HG03457 (cell line): ENCODE results near the gene VPS26C.
"Not testable (repeated sequence)": the region's sequence is repeated elsewhere in the genome, so short reads cannot be mapped to it uniquely, and the experiment has no call there.

Source experiments
- ATAC-seq: cut with Tn5 transposase; IDR thresholded peaks from one replicate; pipeline ENCODE4 v1.9.1; 2021; ENCODE audit warnings: moderate number of reproducible peaks; ENCODE audit not compliant: unreplicated experiment

The VPS26C gene

DNA sequence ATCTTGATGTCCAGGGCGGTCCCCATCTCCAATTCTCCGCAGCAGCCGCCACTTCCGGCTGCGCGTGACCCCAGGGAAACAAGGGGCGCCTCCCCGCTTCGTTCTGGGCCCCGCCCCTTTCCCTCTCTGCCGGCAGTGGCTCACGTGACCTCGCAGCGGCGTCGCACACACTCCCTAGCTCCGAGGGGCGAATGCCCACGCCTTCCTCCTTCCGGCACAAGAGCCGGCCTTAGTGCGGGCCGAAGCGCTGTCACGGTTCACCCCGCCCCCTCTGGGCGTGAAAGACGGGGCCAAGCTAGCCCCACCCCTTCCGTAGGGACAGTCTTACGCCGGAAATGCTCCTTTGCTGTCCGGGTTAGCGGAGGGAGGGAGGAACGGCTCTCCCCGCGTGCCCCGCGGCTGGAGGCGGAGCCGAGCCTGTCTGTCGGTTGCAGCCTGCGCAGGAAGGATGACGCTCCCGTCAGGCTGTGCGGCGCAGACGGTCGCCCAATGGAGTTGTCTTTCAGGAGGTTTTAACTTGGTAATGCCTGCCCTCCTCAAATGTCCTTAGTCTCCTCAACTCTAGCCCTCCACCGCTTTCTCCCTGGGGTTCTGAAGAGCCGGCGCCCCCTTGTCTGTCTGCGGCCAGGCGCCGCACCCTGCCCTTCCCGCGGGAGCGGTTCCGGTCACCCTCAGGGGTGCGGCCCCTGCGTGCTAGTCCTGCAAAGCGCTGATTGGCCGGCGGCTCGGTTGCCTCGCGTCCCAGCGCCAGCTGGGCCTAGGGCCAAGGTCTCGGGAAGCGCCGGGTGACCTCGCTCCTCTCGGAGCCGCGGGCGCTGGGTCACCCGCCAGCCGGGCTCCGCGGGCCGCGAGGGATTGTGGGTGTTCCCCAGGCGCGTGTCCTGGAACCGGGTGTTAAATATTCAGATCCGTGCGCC lies at the start of gene VPS26C:
Gene VPS26C (minus strand): TSS at position 66 of the 917 bp plus-strand sequence. CDS start 40 bp downstream, at position 26.
- peak; percentile 87 for ATAC-seq

GRCh38 chr21:37316072-37316471 lies 48.9 kb upstream of the VPS26C start:
- ATAC-seq = not testable (repeated sequence)

DNA sequence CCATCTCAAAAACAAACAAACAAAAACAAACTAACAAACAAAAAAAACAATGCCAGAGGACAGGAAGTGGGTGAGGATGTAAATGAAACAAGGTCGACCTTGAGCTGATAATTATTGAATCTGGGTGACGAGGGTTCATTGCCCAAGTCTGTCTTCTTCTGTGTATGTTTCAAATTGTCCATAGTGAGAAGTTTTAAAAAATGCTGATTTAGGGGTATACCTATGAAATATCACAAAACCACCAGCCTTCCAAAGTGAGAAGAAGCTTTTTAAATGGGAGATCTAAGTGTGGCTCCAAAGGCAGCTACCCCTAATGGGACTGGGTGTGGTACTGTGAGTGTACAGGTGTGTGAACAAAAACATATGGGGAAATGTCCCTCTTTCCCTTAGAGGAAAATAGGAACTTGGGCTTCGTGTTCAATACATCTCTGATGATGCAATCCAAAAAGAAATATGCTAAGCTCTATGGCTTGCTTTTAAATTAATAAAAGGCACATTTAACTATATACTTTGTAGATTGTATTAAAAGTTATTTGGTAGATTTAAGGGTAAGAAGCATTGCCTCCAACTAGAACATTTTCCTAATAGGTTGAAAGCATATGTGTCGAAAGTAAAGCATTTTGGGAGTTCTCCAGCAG lies 33.1 kb upstream of the VPS26C start:
- ATAC-seq = no peak

DNA sequence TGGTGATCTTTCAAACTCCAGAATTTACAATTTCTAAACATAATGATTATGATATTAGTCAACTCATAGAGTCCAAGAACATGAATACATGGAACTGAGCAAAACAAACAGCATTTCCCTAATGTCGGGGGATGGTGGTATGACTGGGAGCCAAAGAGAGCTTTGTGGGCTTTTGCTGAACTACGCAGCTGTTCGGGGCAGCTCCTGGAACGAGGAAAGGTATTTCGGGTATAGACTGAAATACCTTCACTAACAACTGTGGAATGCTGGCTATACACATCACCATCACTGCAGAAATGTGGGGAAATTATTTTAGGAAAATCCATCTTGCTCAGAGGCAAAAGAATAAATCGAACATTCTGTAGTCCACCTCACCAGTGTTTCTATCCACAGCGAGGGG lies 30.2 kb upstream of the VPS26C start:
- ATAC-seq = no peak

- ATAC-seq = no peak
Observed at GRCh38 chr21:37294679-37295078, 27.5 kb upstream of the VPS26C start.

DNA sequence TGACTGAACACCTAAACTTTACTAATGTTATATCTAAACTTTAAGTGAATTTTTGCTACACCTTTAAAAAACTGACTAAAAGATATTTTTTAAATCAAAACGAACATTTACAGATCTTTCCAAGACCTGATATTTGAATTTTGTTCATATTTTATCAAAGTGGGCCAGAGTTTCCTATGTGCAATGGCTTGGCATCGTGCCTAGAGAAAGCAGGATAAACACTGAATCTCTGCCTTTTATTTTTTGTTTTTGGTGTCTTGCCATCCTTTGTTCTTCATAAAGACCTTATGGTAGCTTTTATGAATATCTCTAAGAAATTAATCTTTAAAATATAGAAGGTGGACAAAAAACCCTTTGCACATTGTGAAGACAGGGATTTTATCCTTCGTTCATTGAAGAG lies 25.8 kb upstream of the VPS26C start:
- no peak for ATAC-seq

DNA sequence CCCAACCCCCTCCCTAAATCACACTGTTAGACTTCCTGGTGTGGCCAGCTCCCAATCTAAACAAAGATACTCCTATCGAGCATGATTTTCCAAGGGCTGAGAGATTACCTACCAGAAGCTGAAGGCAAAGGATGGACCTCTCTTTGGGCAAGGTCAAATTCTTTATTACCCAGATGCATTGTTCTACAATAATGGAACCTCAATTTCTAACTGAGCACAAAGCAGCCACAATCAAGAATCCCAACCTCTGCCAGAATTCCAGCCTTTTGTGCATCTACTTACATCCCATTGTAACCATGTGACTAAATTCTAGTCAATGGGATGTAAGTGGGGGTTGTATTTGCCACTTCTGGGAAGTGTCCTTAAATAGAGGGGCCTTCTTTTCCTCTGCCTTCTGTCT lies 24.9 kb upstream of the VPS26C start:
- ATAC-seq = no peak

GRCh38 chr21:37283191-37283710 lies 16.1 kb upstream of the VPS26C start:
- ATAC-seq = not testable (repeated sequence)

DNA sequence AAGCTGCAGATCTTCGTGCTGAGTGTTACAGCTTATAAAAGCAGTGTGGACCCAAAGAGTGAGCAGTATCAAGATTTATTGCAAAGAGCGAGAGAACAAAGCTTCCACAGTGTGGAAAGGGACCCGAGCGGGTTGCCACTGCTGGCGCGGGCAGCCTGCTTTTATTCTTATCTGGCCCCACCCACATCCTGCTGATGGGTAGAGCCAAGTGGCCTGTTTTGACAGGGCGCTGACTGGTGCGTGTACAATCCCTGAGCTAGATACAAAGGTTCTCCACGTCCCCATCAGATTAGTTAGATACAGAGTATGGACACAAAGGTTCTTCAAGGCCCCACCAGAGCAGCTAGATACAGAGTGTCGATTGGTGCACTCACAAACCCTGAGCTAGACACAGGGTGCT lies 15.5 kb upstream of the VPS26C start:
- ATAC-seq = not testable (repeated sequence)

- ATAC-seq = no peak
Observed at GRCh38 chr21:37281993-37282392, 14.9 kb upstream of the VPS26C start.

GRCh38 chr21:37281579-37281978 lies 14.4 kb upstream of the VPS26C start:
- ATAC-seq = no peak

DNA sequence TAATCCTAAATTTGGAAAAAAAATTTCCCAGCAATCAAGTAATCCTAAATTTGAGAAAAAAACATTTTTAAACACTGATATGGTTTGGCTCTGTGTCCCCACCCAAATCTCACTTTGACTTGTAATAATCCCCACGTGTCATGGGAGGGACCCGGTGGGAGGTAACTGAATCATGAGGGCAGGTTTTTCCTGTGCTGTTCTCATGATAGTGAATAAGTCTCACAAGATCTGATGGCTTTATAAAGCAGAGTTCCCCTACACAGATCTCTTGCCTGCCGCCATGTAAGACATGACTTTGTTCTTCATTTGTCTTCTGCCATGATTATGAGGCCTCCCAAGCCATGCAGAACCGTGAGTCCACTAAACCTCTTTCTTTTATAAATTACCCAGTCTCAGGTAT lies 12.1 kb upstream of the VPS26C start:
- not testable (repeated sequence) for ATAC-seq

DNA sequence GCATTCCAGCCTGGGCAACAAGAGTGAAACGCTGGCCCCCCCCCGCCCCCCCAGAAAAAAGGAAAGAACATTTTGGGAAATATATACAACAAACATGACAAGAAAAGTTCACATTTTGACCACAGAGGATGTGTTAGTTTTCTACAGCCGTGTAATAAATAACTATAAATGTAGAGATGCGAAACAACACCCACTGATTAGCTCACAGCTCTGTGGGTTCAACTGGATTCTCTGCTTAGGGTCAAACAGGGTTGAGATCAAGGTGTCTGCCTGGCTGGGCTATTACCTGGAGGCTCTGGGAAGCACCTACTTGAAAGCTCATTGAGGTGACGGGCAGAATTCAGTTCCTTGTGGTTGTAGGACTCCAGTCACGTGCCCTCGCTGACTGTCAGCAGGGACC lies 11.1 kb upstream of the VPS26C start:
- ATAC-seq = no peak

DNA sequence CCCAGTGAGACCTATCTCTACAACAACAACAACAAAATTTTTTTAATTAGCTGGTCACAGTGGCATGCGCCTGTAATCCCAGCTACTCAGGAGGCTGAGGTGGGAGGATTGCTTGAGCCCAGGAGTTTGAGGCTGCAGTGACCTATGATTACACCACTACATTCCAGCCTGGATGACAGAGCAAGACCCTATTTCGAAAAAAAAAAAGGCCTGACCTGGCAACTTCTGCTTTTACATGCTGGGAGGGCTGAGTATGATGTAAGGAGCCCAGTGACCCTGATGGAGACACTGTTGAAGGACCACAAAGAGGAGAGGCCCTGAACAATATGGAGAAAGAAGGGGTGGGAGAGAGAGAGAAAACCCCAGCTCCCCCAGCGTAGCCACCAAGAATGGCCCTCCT lies 9.2 kb upstream of the VPS26C start:
- no peak for ATAC-seq

GRCh38 chr21:37273911-37274690 lies 7.0 kb upstream of the VPS26C start:
- no peak for ATAC-seq

DNA sequence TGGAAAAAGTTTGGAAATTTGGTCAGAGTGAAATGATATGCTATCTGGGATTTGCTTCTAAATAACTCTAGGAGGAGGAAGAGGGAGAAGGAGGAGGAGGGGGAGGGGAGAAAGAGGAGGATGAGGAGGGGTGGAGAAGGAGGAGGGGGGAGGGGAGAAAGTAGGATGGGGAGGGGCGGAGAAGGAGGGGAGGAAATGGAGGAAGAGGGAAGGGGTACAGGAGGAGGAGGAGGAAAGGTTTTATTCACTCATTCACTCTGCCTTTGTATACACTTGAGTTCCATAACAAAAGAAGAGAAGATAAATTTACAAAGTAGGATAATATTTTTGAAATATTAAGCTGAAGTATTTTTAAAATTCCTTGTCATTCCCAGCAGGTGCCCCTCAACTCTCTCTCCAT lies 6.3 kb upstream of the VPS26C start:
- no peak for ATAC-seq

GRCh38 chr21:37272897-37273296 lies 5.8 kb upstream of the VPS26C start:
- ATAC-seq = no peak

DNA sequence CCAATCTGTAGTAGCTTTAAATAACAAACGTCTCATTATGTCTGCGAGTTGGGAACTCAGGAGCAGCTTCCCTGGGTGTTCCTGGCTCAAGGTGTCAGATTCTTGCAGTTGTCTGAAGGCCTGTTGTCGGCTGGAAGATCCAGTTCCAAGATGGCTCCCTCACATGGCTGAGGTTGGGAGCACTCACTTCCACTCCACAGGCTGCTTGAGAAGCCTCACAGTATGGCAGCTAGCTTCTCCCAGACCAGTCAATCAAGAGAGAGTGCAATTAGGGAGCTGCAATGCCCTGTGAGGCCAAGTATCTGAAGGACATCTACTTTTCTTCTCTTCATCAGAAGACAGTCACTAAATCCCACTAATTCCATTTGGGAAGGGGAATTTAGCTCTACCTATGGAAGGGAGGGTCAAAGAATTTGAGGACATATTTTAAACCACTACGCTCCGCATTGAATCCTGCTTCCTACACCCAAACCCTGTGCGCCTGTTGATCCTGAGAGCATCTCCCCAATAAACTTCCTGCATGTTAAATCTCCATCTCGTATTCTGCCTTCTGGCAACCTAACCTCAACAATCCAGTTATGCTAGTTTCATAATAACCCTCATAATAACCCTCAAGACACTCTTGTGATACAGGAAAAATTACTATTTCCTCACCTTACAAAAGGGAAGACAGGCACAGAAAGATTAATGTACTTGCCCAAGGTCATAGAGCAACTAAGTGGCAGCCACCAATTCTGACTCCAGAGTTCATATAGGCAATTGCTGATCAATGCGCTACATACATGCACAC lies 3.6 kb upstream of the VPS26C start:
- no peak for ATAC-seq

GRCh38 chr21:37269481-37269880 lies 2.3 kb upstream of the VPS26C start:
- no peak for ATAC-seq

- ATAC-seq = no peak
Observed at GRCh38 chr21:37268186-37268503, 1.0 kb upstream of the VPS26C start.
